ENCODE results near the gene BMP5.

BMP5 gene

DNA sequence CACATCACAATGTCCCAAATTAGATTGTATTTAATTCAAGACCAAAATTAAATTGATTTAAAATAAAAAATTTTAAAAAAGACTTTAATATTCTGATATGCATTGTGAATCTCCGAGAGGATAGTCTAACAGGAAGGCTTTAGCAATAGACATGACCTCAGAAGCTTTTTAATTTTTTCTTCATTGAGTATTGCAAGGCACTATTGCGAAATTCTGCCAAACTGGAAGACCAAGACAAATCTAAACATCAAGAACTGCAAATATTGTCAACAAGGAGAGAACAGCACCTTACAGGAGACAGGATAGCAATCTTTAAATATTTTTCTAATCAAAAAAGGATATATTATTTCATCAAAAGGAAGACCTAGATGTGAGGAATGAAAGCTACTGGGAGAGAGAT is 56.9 kb downstream of the BMP5 start:
- Histone ChIP-seq H3K27me3 (ENCODE audit: control insufficient read depth in 1 of 2, insufficient read depth in 1 of 2, low read length in 2 of 2) (no peaks in the 10 kb centered on the region), H3K4me1 (ENCODE audit: control insufficient read depth, insufficient read depth, low read depth, low read length) (no peaks in the 10 kb centered on the region), H3K36me3 (ENCODE audit: control insufficient read depth in 1 of 2, insufficient read depth in 2 of 2, low read depth in 1 of 2, low read length in 2 of 2) (no peaks in the 10 kb centered on the region), H2AFZ (ENCODE audit: low read depth, low read length) (no peak overlapping the region), H3K18ac (ENCODE audit: low read depth in 1 of 2, low read length in 2 of 2) (no peak overlapping the region), H3K14ac (ENCODE audit: low read length in 2 of 2) (no peak overlapping the region), H3K9me3 (ENCODE audit: control insufficient read depth, low read length) (no peaks in the 10 kb centered on the region), H4K91ac (ENCODE audit: low read length) (no peak overlapping the region), H2BK15ac (ENCODE audit: low read depth, poor library complexity, severe bottlenecking) (no peak overlapping the region), H3K4ac (ENCODE audit: low read depth in 1 of 2, low read length in 2 of 2) (no peak overlapping the region), H2BK5ac (ENCODE audit: low read depth, low read length, poor library complexity, severe bottlenecking) (no peak overlapping the region), H3K23ac (ENCODE audit: low read length in 2 of 2) (no peak overlapping the region), H3K4me3 (ENCODE audit: insufficient read depth in 1 of 2, low read depth in 1 of 2, low read length in 2 of 2) (no peak overlapping the region), H3K9ac (ENCODE audit: low read length) (no peak overlapping the region), H3K79me1 (replicated peaks; ENCODE audit: low read length, poor library complexity, severe bottlenecking) (no peaks in the 10 kb centered on the region), H2BK12ac (ENCODE audit: low read length in 2 of 2) (no peak overlapping the region), H2BK120ac (ENCODE audit: low read depth, low read length) (no peak overlapping the region), H3K27ac (ENCODE audit: low read length, poor library complexity, severe bottlenecking) (no peak overlapping the region), H3K4me2 (ENCODE audit: low read length, poor library complexity, severe bottlenecking) (no peak overlapping the region), H2AK5ac (ENCODE audit: low read length, severe bottlenecking) (no peak overlapping the region), H4K8ac (ENCODE audit: low read length) (no peak overlapping the region)
- DNase-seq: no peak
- WGBS: 92% methylated on average over 2 of the region's 2 CpGs

DNA sequence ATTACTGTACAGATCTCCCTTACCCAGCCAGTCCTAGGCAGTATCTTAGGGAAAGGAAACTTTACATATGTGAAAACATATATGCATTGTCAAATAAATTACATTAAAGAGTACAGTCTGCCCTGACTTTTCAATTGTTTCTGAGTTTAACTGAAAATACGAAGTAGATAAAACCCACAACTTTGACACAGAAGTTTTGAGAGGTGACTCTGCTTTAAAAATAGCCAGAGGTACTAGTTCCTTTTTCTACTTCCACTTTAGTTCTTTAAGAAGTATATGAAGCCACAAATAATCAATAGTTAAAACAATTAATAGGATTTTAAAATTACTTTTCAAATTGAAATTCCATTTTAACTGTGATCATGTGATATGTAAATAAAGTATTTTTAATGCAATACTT is 62.9 kb downstream of the BMP5 start:
- Histone ChIP-seq H4K8ac (ENCODE audit: low read length) (no peak overlapping the region), H3K4ac (ENCODE audit: low read depth in 1 of 2, low read length in 2 of 2) (no peak overlapping the region), H2AFZ (ENCODE audit: low read depth, low read length) (no peak overlapping the region), H3K9ac (ENCODE audit: low read length) (no peak overlapping the region), H3K18ac (ENCODE audit: low read depth in 1 of 2, low read length in 2 of 2) (no peak overlapping the region), H3K9me3 (ENCODE audit: control insufficient read depth, low read length) (no peaks in the 10 kb centered on the region), H2BK12ac (ENCODE audit: low read length in 2 of 2) (no peak overlapping the region), H2AK5ac (ENCODE audit: low read length, severe bottlenecking) (no peak overlapping the region), H3K27me3 (ENCODE audit: control insufficient read depth in 1 of 2, insufficient read depth in 1 of 2, low read length in 2 of 2) (no peaks in the 10 kb centered on the region), H3K23ac (ENCODE audit: low read length in 2 of 2) (no peak overlapping the region), H3K4me3 (ENCODE audit: insufficient read depth in 1 of 2, low read depth in 1 of 2, low read length in 2 of 2) (no peak overlapping the region), H4K91ac (ENCODE audit: low read length) (no peak overlapping the region), H3K79me1 (replicated peaks; ENCODE audit: low read length, poor library complexity, severe bottlenecking) (no peaks in the 10 kb centered on the region), H2BK5ac (ENCODE audit: low read depth, low read length, poor library complexity, severe bottlenecking) (no peak overlapping the region), H2BK120ac (ENCODE audit: low read depth, low read length) (no peak overlapping the region), H3K14ac (ENCODE audit: low read length in 2 of 2) (no peak overlapping the region), H3K27ac (ENCODE audit: low read length, poor library complexity, severe bottlenecking) (no peak overlapping the region), H2BK15ac (ENCODE audit: low read depth, poor library complexity, severe bottlenecking) (no peak overlapping the region), H3K4me2 (ENCODE audit: low read length, poor library complexity, severe bottlenecking) (no peak overlapping the region), H3K36me3 (ENCODE audit: control insufficient read depth in 1 of 2, insufficient read depth in 2 of 2, low read depth in 1 of 2, low read length in 2 of 2) (no peaks in the 10 kb centered on the region), H3K4me1 (ENCODE audit: control insufficient read depth, insufficient read depth, low read depth, low read length) (peaks cover 2% of the 10 kb centered on the region)
- no peak for DNase-seq
- no CpG with 5 or more reads among the region's 1 CpG for WGBS

DNA sequence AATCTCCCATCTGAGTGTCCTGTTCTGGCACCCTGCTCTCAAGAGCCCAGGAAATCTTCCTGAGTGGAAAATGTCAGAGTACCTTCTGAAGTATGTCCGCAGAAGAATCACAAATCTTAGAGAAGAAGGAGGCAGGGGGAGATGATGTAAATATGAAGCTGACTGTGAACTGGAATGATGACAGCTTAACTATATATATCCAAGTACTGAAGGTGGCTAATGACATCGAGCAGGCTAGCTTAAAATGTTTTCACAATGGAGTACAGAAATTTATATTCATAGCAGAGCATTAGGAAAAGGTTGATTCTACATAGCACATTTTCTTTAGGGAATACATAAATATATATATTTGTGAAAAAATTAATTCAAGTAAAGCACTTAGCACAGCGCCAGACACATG is 64.3 kb downstream of the BMP5 start:
- H3K79me1 ChIP-seq (replicated peaks; ENCODE audit: low read length, poor library complexity, severe bottlenecking): no peaks in the 10 kb centered on the region
- no peak overlapping the region for H2BK15ac ChIP-seq (ENCODE audit: low read depth, poor library complexity, severe bottlenecking)
- H2BK12ac ChIP-seq (ENCODE audit: low read length in 2 of 2): no peak overlapping the region
- no peak overlapping the region for H2AK5ac ChIP-seq (ENCODE audit: low read length, severe bottlenecking)
- H3K27me3 ChIP-seq (ENCODE audit: control insufficient read depth in 1 of 2, insufficient read depth in 1 of 2, low read length in 2 of 2): no peaks in the 10 kb centered on the region
- no peak overlapping the region for H3K18ac ChIP-seq (ENCODE audit: low read depth in 1 of 2, low read length in 2 of 2)
- H3K4ac ChIP-seq (ENCODE audit: low read depth in 1 of 2, low read length in 2 of 2): no peak overlapping the region
- H3K4me1 ChIP-seq (ENCODE audit: control insufficient read depth, insufficient read depth, low read depth, low read length): peaks cover 2% of the 10 kb centered on the region
- WGBS: 80% methylated on average over 1 of the region's 3 CpGs
- H3K23ac ChIP-seq (ENCODE audit: low read length in 2 of 2): no peak overlapping the region
- no peak overlapping the region for H3K9ac ChIP-seq (ENCODE audit: low read length)
- no peak overlapping the region for H3K4me3 ChIP-seq (ENCODE audit: insufficient read depth in 1 of 2, low read depth in 1 of 2, low read length in 2 of 2)
- no peak overlapping the region for H4K91ac ChIP-seq (ENCODE audit: low read length)
- H3K4me2 ChIP-seq (ENCODE audit: low read length, poor library complexity, severe bottlenecking): no peak overlapping the region
- H2BK120ac ChIP-seq (ENCODE audit: low read depth, low read length): no peak overlapping the region
- no peak overlapping the region for H3K27ac ChIP-seq (ENCODE audit: low read length, poor library complexity, severe bottlenecking)
- peaks cover 4% of the 10 kb centered on the region for H3K9me3 ChIP-seq (ENCODE audit: control insufficient read depth, low read length)
- no peaks in the 10 kb centered on the region for H3K36me3 ChIP-seq (ENCODE audit: control insufficient read depth in 1 of 2, insufficient read depth in 2 of 2, low read depth in 1 of 2, low read length in 2 of 2)
- DNase-seq: no peak
- no peak overlapping the region for H4K8ac ChIP-seq (ENCODE audit: low read length)
- no peak overlapping the region for H2AFZ ChIP-seq (ENCODE audit: low read depth, low read length)
- no peak overlapping the region for H2BK5ac ChIP-seq (ENCODE audit: low read depth, low read length, poor library complexity, severe bottlenecking)
- H3K14ac ChIP-seq (ENCODE audit: low read length in 2 of 2): no peak overlapping the region

DNA sequence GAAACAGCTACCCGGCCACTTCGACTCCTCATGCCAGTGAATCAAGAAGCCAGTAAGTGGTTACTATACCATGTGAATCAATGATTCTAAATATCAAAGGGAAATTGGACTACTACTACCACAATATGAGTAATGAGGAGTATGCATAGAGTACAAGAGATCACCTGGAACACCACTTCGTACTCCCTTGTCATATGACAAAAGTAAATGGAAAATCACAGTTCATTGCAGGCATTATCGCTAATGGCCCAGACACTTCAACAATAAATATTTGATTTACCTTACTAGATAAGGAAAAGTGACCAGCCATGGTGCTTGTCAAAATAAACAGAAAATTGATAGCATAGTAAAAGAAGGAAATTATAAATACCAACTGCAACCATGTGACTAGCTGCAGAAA is 73.1 kb downstream of the BMP5 start:
- H3K18ac ChIP-seq (ENCODE audit: low read depth in 1 of 2, low read length in 2 of 2): no peak overlapping the region
- peaks cover 6% of the 10 kb centered on the region for H3K9me3 ChIP-seq (ENCODE audit: control insufficient read depth, low read length)
- no peak overlapping the region for H2BK12ac ChIP-seq (ENCODE audit: low read length in 2 of 2)
- DNase-seq: no peak
- H2BK5ac ChIP-seq (ENCODE audit: low read depth, low read length, poor library complexity, severe bottlenecking): no peak overlapping the region
- H3K36me3 ChIP-seq (ENCODE audit: control insufficient read depth in 1 of 2, insufficient read depth in 2 of 2, low read depth in 1 of 2, low read length in 2 of 2): no peaks in the 10 kb centered on the region
- H3K4ac ChIP-seq (ENCODE audit: low read depth in 1 of 2, low read length in 2 of 2): no peak overlapping the region
- H3K23ac ChIP-seq (ENCODE audit: low read length in 2 of 2): no peak overlapping the region
- H3K14ac ChIP-seq (ENCODE audit: low read length in 2 of 2): no peak overlapping the region
- no peak overlapping the region for H3K27ac ChIP-seq (ENCODE audit: low read length, poor library complexity, severe bottlenecking)
- H4K8ac ChIP-seq (ENCODE audit: low read length): no peak overlapping the region
- no peak overlapping the region for H2AK5ac ChIP-seq (ENCODE audit: low read length, severe bottlenecking)
- H3K79me1 ChIP-seq (replicated peaks; ENCODE audit: low read length, poor library complexity, severe bottlenecking): no peaks in the 10 kb centered on the region
- H3K4me3 ChIP-seq (ENCODE audit: insufficient read depth in 1 of 2, low read depth in 1 of 2, low read length in 2 of 2): no peak overlapping the region
- H4K91ac ChIP-seq (ENCODE audit: low read length): no peak overlapping the region
- H3K4me1 ChIP-seq (ENCODE audit: control insufficient read depth, insufficient read depth, low read depth, low read length): no peaks in the 10 kb centered on the region
- no peak overlapping the region for H2BK120ac ChIP-seq (ENCODE audit: low read depth, low read length)
- H3K9ac ChIP-seq (ENCODE audit: low read length): no peak overlapping the region
- no peak overlapping the region for H3K4me2 ChIP-seq (ENCODE audit: low read length, poor library complexity, severe bottlenecking)
- H3K27me3 ChIP-seq (ENCODE audit: control insufficient read depth in 1 of 2, insufficient read depth in 1 of 2, low read length in 2 of 2): no peaks in the 10 kb centered on the region
- 100% methylated on average over 1 of the region's 4 CpGs for WGBS
- H2AFZ ChIP-seq (ENCODE audit: low read depth, low read length): no peak overlapping the region
- H2BK15ac ChIP-seq (ENCODE audit: low read depth, poor library complexity, severe bottlenecking): no peak overlapping the region
